Endothelial cell of umbilical vein (primary cell): Measurements from ENCODE around the gene CALML6. TPM values are rescaled to one million over a fixed set of nuclear protein-coding genes. Genes with fewer than 3 reads are reported as not detected.

Source experiments
- BruUV-seq: library from RNA; stranded (reverse); fragments of 400-500 nt; replicated peaks from 2 replicates; lab custom pipeline; 2021; lab: Mats Ljungman, UMichigan
- CTCF ChIA-PET: fragments of 300-600, 350-600 bp; sonication (Branson Sonifier 250); formaldehyde crosslinking; loops from one replicate; lab custom pipeline; 2021; ENCODE audit warnings: antibody characterized with exemption, inconsistent platforms; lab: Charles Lee
- POLR2A ChIA-PET: fragments of 300-600, 350-600 bp; sonication (Branson Sonifier 250); formaldehyde crosslinking; loops from one replicate; lab custom pipeline; 2021; ENCODE audit warnings: antibody characterized with exemption, inconsistent platforms; lab: Charles Lee
- DNase-seq: peaks from one replicate; pipeline ENCODE4 v3.0.0-alpha.2; 2011; ENCODE audit warnings: low read depth, low spot score
- FAIRE-seq: peaks from 2 replicates; lab custom pipeline; 2011; peaks lifted over from hg19 to GRCh38; lab: Jason Lieb, UNC
- H2AFZ ChIP-seq: 2 replicates; pipeline ENCODE4 v1.6.0; 2012; ENCODE audit warnings: low read depth, low read length, control low read depth, inconsistent platforms
- H3K27ac ChIP-seq: 2 replicates; pipeline ENCODE4 v1.5.1; 2011; ENCODE audit warnings: low read depth, mild to moderate bottlenecking, control low read depth, low read length, moderate library complexity; ENCODE audit not compliant: insufficient read depth
- H3K27me3 ChIP-seq, 2 experiments: 2 replicates each; pipeline versions ENCODE4 v1.6.0 to v1.6.1; 2011; ENCODE audit warnings: low read length in 2 of 2, mixed read lengths in 1 of 2; ENCODE audit not compliant: control insufficient read depth in 2 of 2, insufficient read depth in 2 of 2
- H3K36me3 ChIP-seq, 2 experiments: 2 replicates in 1 of 2; 3 replicates in 1 of 2; pipeline ENCODE4 v1.5.1; 2011; ENCODE audit warnings: low read length in 2 of 2, mild to moderate bottlenecking in 1 of 2, moderate library complexity in 1 of 2; ENCODE audit not compliant: control insufficient read depth in 2 of 2, insufficient read depth in 2 of 2; ENCODE audit errors: extremely low read depth in 1 of 2
- H3K4me1 ChIP-seq: 3 replicates; pipeline ENCODE4 v1.5.1; 2011; ENCODE audit warnings: mild to moderate bottlenecking, low read length; ENCODE audit not compliant: control insufficient read depth, insufficient read depth; ENCODE audit errors: extremely low read depth
- H3K4me2 ChIP-seq: 2 replicates; pipeline ENCODE4 v1.6.1; 2011; ENCODE audit warnings: low read length, control low read depth, mixed read lengths; ENCODE audit not compliant: insufficient read depth
- H3K4me3 ChIP-seq, 3 experiments: fragments of 200-600 bp in 1 of 3; sonication (generic), shearing (Covaris generic) in 1 of 3; replicated peaks in 1 of 3; 2 replicates each; pipeline ENCODE4 v1.5.1; 2011 to 2016; ENCODE audit warnings: control low read depth in 3 of 3, low read length in 3 of 3, mild to moderate bottlenecking in 2 of 3, inconsistent platforms in 1 of 3, low read depth in 1 of 3, moderate library complexity in 1 of 3; ENCODE audit not compliant: insufficient read depth in 1 of 3
- H3K79me2 ChIP-seq: 2 replicates; pipeline ENCODE4 v1.6.0; 2012; ENCODE audit warnings: low read length, inconsistent platforms; ENCODE audit not compliant: control insufficient read depth, insufficient read depth
- H3K9ac ChIP-seq: replicated peaks from 2 replicates; pipeline ENCODE3; 2011; ENCODE audit warnings: low read length, control low read depth; ENCODE audit not compliant: insufficient read depth; ENCODE audit errors: extremely low read depth
- H3K9me1 ChIP-seq: replicated peaks from 3 replicates; pipeline ENCODE4 v1.6.0; 2011; ENCODE audit warnings: mild to moderate bottlenecking, low read length; ENCODE audit not compliant: control insufficient read depth, insufficient read depth; ENCODE audit errors: extremely low read depth
- H3K9me3 ChIP-seq: replicated peaks from 2 replicates; pipeline ENCODE4 v1.5.1; 2012; ENCODE audit warnings: low read length, inconsistent platforms; ENCODE audit not compliant: control insufficient read depth, insufficient read depth
- H4K20me1 ChIP-seq: replicated peaks from 2 replicates; pipeline ENCODE3; 2011; ENCODE audit warnings: mild to moderate bottlenecking, low read length; ENCODE audit not compliant: control insufficient read depth, insufficient read depth; ENCODE audit errors: extremely low read depth
- EZH2 ChIP-seq: IDR thresholded peaks from 2 replicates; pipeline ENCODE4 v1.6.1; 2012; ENCODE audit warnings: borderline replicate concordance, low read depth, mild to moderate bottlenecking, moderate library complexity, low read length, inconsistent platforms; ENCODE audit not compliant: severe bottlenecking
- FOS ChIP-seq: IDR thresholded peaks from 2 replicates; pipeline ENCODE4 v1.6.1; 2011; ENCODE audit warnings: mild to moderate bottlenecking, low read length, moderate library complexity, borderline replicate concordance; ENCODE audit not compliant: insufficient read depth
- GATA2 ChIP-seq: IDR thresholded peaks from 2 replicates; pipeline ENCODE4 v1.7.0; 2011; ENCODE audit warnings: low read depth, mild to moderate bottlenecking, moderate library complexity, mixed read lengths, low read length; ENCODE audit not compliant: insufficient read length, insufficient read depth
- JUN ChIP-seq: IDR thresholded peaks from 2 replicates; pipeline ENCODE4 v1.6.1; 2011; ENCODE audit warnings: borderline replicate concordance, low read depth; ENCODE audit not compliant: insufficient read length, insufficient read depth
- MYC ChIP-seq: IDR thresholded peaks from one replicate; pipeline ENCODE4 v1.6.1; 2011; ENCODE audit warnings: mild to moderate bottlenecking, low read depth, low read length
- POLR2A ChIP-seq: IDR thresholded peaks from 2 replicates; pipeline ENCODE4 v1.6.1; 2012; ENCODE audit warnings: low read depth, mild to moderate bottlenecking, control low read depth, low read length
- POLR2AphosphoS5 ChIP-seq: IDR thresholded peaks from 2 replicates; pipeline ENCODE4 v1.6.1; 2012; ENCODE audit warnings: low read depth, mild to moderate bottlenecking, control low read depth, low read length, moderate library complexity; ENCODE audit not compliant: insufficient read depth
- dilution Hi-C: fragments of 300-500 bp; cut with MboI; formaldehyde crosslinking; loops from one replicate; pipeline ENCODE4 v1.15.0; 2019; ENCODE audit warnings: low sequenced_read_pairs; ENCODE audit not compliant: extremely low pct_ligation_motif_present
- intact Hi-C: fragments of 100-400 bp; cut with micrococcal nuclease; formaldehyde crosslinking; loops from one replicate; pipeline ENCODE4 v1.10.0; 2022
- polyA plus RNA-seq, 4 experiments: library from polyadenylated mRNA; depleted of rRNA in 3 of 4; stranded (reverse) in 3 of 4; unstranded in 1 of 4; fragments of >200 nt; gene quantifications; 2 replicates each; pipeline versions ENCODE4 v1.2.1 to v1.2.3, GENCODE V29; 2011 to 2012; ENCODE audit warnings: missing spikeins in 1 of 4
- total RNA-seq: library from RNA; stranded (reverse); gene quantifications from 2 replicates; pipeline ENCODE4 v1.2.3, GENCODE V29; 2021
- TF ChIP-seq, protein P1 (sequence below): IDR thresholded peaks from 2 replicates; pipeline ENCODE4 v1.6.1; 2011; ENCODE audit not compliant: insufficient read depth, insufficient read length
- TF ChIP-seq, protein P2 (sequence below), 2 donors: IDR thresholded peaks; 1 replicate in 1 of 2; 2 replicates in 1 of 2; pipeline ENCODE4 v1.5.1; 2011; ENCODE audit warnings: low read length in 2 of 2, mild to moderate bottlenecking in 2 of 2, moderate library complexity in 2 of 2, control low read depth in 1 of 2, inconsistent platforms in 1 of 2, low read depth in 1 of 2; ENCODE audit not compliant: insufficient read depth in 1 of 2; ENCODE audit errors: extremely low read depth in 1 of 2

The CALML6 gene
- total and polyA plus RNA-seq, 2 donors (not counting 3 experiments of a cell fraction or from before 2014, with no cell fraction given), result 0.36 to 0.44 TPM

GRCh38 chr1:1893291-1893985, 21.6 kb upstream of the CALML6 start:
- ChIA-PET POLR2A (no interaction called here), CTCF (no interaction called here)
- Histone ChIP-seq H2AFZ (no peak overlapping the region), H3K27ac (no peak overlapping the region), H3K4me2 (no peak overlapping the region), H3K79me2 (peaks cover 20% of the 10 kb centered on the region), H3K36me3 (no peaks in the 10 kb centered on the region), H4K20me1 (peaks cover 3% of the 10 kb centered on the region), H3K27me3 (no peaks in the 10 kb centered on the region), H3K9me3 (no peaks in the 10 kb centered on the region), H3K4me1 (peaks cover 12% of the 10 kb centered on the region), H3K9me1 (no peaks in the 10 kb centered on the region), H3K4me3 (no peak overlapping the region), H3K9ac (no peak overlapping the region)
- dilution Hi-C loops (no loop called here), intact Hi-C loops (no loop called here)
- BruUV-seq, result no TSS peak
- TF ChIP-seq EZH2 (no peak), FOS (no peak), MYC (no peak), POLR2AphosphoS5 (no peak), POLR2A (no peak), JUN (no peak), GATA2 (no peak)
- TF ChIP-seq, protein P1, sequence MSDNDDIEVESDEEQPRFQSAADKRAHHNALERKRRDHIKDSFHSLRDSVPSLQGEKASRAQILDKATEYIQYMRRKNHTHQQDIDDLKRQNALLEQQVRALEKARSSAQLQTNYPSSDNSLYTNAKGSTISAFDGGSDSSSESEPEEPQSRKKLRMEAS, result no peak
- TF ChIP-seq, protein P2, sequence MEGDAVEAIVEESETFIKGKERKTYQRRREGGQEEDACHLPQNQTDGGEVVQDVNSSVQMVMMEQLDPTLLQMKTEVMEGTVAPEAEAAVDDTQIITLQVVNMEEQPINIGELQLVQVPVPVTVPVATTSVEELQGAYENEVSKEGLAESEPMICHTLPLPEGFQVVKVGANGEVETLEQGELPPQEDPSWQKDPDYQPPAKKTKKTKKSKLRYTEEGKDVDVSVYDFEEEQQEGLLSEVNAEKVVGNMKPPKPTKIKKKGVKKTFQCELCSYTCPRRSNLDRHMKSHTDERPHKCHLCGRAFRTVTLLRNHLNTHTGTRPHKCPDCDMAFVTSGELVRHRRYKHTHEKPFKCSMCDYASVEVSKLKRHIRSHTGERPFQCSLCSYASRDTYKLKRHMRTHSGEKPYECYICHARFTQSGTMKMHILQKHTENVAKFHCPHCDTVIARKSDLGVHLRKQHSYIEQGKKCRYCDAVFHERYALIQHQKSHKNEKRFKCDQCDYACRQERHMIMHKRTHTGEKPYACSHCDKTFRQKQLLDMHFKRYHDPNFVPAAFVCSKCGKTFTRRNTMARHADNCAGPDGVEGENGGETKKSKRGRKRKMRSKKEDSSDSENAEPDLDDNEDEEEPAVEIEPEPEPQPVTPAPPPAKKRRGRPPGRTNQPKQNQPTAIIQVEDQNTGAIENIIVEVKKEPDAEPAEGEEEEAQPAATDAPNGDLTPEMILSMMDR (IDR thresholded peaks at IDR 0.05; ENCODE audit: extremely low read depth in 1 of 2, insufficient read depth in 1 of 2, low read depth in 1 of 2, low read length in 2 of 2), result no peak
- FAIRE-seq (no peak), DNase-seq (no peak)
